MM.1S (cell line): ENCODE measurements around the gene ATPAF2.

ENCODE experiments used
- CTCF ChIP-seq: fragments of 300-600 bp; sonication (generic); IDR thresholded peaks from 2 replicates; pipeline ENCODE4 v1.5.1; 2016; ENCODE audit warnings: antibody characterized with exemption, low read length, mixed read lengths
- EZH2 ChIP-seq: fragments of 300-600 bp; sonication (generic); optimal IDR thresholded peaks from 2 replicates; pipeline ENCODE3; 2017; ENCODE audit warnings: low read depth, mild to moderate bottlenecking, antibody characterized with exemption, low read length, mixed read lengths
- EZH2phosphoT487 ChIP-seq: fragments of 300-600 bp; sonication (generic); IDR thresholded peaks from 2 replicates; pipeline ENCODE4 v1.6.1; 2018; ENCODE audit warnings: antibody characterized with exemption, low read length

GRCh38 chr17:18045691-18046350 lies 6.9 kb upstream of the ATPAF2 start:
- TF ChIP-seq CTCF (no peak), EZH2 (no peak), EZH2phosphoT487 (no peak)
